Tibial nerve (tissue), 4 donors: ENCODE measurements around the gene CABP4.

ENCODE experiments used
- EP300 ChIP-seq, 2 donors: sonication (generic); formaldehyde crosslinking; IDR thresholded peaks; one replicate each; pipeline ENCODE4 v1.6.1; 2017; ENCODE audit warnings: antibody characterized with exemption in 2 of 2, mild to moderate bottlenecking in 1 of 2
- POLR2A ChIP-seq, 2 donors: fragments of 450-650 bp; IDR thresholded peaks; one replicate each; pipeline ENCODE4 v1.6.1; 2017; ENCODE audit warnings: antibody characterized with exemption in 2 of 2, mild to moderate bottlenecking in 2 of 2, moderate library complexity in 2 of 2
- TF ChIP-seq, protein P1 (sequence below), 5 experiments: fragments of 200-600 bp in 3 of 5; fragments of 450-650 bp in 2 of 5; sonication (generic) in 3 of 5; IDR thresholded peaks; one replicate each; pipeline ENCODE4 v1.5.1; 2016 to 2019; ENCODE audit warnings: antibody characterized with exemption in 5 of 5, mild to moderate bottlenecking in 3 of 5, moderate library complexity in 2 of 5

DNA sequence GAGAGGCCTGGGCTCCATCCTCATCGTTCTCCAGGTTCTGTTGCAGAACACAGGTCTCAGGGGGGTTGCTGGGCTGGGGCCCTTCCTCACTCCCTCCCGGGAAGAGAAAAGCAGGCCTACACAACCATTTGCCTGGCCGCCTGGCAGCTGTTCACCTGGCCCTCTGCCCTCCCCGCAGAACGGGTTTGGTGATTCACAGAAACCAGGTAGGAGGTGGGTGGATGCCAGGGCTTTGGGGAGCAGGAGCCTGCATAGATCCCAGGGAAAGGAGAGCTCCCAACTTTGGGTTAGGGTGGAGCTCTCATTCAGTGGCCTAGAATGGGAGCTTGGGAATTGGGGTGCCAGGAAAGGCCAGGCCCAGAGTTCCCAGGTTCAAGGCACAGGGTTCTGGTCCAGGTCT, 12.9 kb downstream of the CABP4 start:
- TF ChIP-seq, protein P1, sequence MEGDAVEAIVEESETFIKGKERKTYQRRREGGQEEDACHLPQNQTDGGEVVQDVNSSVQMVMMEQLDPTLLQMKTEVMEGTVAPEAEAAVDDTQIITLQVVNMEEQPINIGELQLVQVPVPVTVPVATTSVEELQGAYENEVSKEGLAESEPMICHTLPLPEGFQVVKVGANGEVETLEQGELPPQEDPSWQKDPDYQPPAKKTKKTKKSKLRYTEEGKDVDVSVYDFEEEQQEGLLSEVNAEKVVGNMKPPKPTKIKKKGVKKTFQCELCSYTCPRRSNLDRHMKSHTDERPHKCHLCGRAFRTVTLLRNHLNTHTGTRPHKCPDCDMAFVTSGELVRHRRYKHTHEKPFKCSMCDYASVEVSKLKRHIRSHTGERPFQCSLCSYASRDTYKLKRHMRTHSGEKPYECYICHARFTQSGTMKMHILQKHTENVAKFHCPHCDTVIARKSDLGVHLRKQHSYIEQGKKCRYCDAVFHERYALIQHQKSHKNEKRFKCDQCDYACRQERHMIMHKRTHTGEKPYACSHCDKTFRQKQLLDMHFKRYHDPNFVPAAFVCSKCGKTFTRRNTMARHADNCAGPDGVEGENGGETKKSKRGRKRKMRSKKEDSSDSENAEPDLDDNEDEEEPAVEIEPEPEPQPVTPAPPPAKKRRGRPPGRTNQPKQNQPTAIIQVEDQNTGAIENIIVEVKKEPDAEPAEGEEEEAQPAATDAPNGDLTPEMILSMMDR (IDR thresholded peaks at IDR 0.05), result no peak
- TF ChIP-seq POLR2A (IDR thresholded peaks at IDR 0.05) (no peak), EP300 (IDR thresholded peaks at IDR 0.05) (no peak)
